Measurements from ENCODE around the gene LTB4R.
A peak's percentile ranks its signal among the peaks of the same experiment; 100 is the strongest.

LTB4R gene

GRCh38 chr14:24304019-24304387 lies 7.3 kb upstream of the LTB4R start:
- DNase-seq = no peak

- no peak for DNase-seq
Observed at GRCh38 chr14:24307156-24307574, 4.1 kb upstream of the LTB4R start.

GRCh38 chr14:24307575-24308341 lies 3.5 kb upstream of the LTB4R start, which contains the start of gene CIDEB:
CIDEB (minus strand) TSS chr14:24307977; CDS start chr14:24307858, 119 bp downstream.
- DNase-seq = peak; percentile 57

- DNase-seq = no peak
Observed at GRCh38 chr14:24308342-24309124, 2.8 kb upstream of the LTB4R start.

GRCh38 chr14:24309538-24310264 lies 1.6 kb upstream of the LTB4R start, which contains the start of gene LTB4R2:
LTB4R2 (plus strand) TSS chr14:24310140; CDS start chr14:24310665, 525 bp downstream.
- DNase-seq = no peak

- no peak for DNase-seq
Observed at GRCh38 chr14:24310265-24310645, 1.0 kb upstream of the LTB4R start.

- no peak for DNase-seq
Observed at GRCh38 chr14:24311837-24312615, 724 bp downstream of the LTB4R start.

- no peak for DNase-seq
Observed at GRCh38 chr14:24312736-24313507, 1.6 kb downstream of the LTB4R start.

GRCh38 chr14:24313913-24314312 lies 2.6 kb downstream of the LTB4R start:
- DNase-seq = no peak

- DNase-seq = no peak
Observed at GRCh38 chr14:24314377-24315193, 3.3 kb downstream of the LTB4R start.

- no peak for DNase-seq
Observed at GRCh38 chr14:24315243-24315806, 4.0 kb downstream of the LTB4R start.

- DNase-seq = no peak
Observed at GRCh38 chr14:24315807-24316596, 4.7 kb downstream of the LTB4R start.

GRCh38 chr14:24316597-24316950 lies 5.3 kb downstream of the LTB4R start:
- DNase-seq = no peak

GRCh38 chr14:24317141-24317928 lies 6.0 kb downstream of the LTB4R start:
- no peak for DNase-seq

- DNase-seq = no peak
Observed at GRCh38 chr14:24321212-24321975, 10.1 kb downstream of the LTB4R start.

GRCh38 chr14:24322672-24323071 lies 11.4 kb downstream of the LTB4R start:
- DNase-seq = no peak

- DNase-seq = no peak
Observed at GRCh38 chr14:24323341-24323740, 12.0 kb downstream of the LTB4R start.

- DNase-seq = no peak
Observed at GRCh38 chr14:24324024-24324423, 12.7 kb downstream of the LTB4R start.
